ENCODE data around the gene KANSL3. TPM values are rescaled to one million over a fixed set of nuclear protein-coding genes. Genes with fewer than 3 reads are reported as not detected.

The KANSL3 gene
- total RNA-seq, 2 donors from 2014 or later: 34.0 to 36.1 TPM

GRCh38 chr2:96550787-96551604 is 87.1 kb downstream of the KANSL3 start:
- intact Hi-C loops (cut with DNase I): no loop called here

DNA sequence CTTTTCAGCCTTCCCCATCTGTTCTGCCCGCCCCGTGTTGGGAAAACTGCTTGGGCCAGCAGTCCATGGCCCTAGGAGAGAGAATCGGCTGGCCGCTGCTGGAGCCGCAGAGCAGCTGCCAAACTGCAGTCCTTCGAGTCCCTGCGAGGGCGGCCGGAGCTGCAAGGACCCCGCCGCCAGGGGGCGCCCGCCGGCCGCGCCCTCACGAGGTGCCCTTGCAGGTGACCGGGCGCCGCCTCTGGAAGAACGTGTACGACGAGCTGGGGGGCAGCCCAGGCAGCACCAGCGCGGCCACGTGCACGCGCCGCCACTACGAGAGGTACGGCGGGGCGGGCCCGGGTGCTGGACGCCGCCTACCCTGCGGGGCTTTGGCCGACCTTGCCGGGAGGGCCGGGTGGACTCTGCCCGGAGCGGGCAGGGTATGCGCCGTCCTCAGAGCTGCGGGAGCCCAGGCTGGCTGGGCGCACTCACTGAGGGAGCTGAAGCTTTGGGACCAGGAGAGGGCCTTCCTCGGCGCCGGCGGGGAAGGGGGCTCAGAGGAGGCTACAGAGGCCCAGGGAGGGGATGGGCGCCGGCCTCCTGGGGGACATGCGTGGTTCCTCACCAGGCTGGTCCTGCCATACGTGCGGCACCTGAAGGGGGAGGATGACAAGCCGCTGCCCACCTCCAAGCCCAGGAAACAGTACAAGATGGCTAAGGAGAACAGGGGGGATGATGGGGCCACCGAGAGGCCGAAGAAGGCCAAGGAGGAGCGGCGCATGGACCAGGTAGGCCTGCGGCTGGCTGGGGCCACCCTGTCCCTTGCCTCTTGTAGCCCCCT is 87.9 kb downstream of the KANSL3 start:
- DNase-seq (ENCODE audit: low spot score): peak; percentile 80
- intact Hi-C loops (cut with DNase I): no loop called here

More at GRCh38 chr2:96550787-96551604, 87.1 kb downstream of the KANSL3 start:
- DNase-seq (ENCODE audit: low spot score): peak; percentile 62

GRCh38 chr2:96549466-96549785 is 88.7 kb downstream of the KANSL3 start:
- intact Hi-C loops (cut with DNase I): no loop called here
- peak; percentile 66 for DNase-seq (ENCODE audit: low spot score)

- DNase-seq (ENCODE audit: low spot score): peak; percentile 53
- intact Hi-C loops (cut with DNase I): no loop called here
These were observed 89.3 kb downstream of the KANSL3 start for GRCh38 chr2:96548558-96549465.

DNA sequence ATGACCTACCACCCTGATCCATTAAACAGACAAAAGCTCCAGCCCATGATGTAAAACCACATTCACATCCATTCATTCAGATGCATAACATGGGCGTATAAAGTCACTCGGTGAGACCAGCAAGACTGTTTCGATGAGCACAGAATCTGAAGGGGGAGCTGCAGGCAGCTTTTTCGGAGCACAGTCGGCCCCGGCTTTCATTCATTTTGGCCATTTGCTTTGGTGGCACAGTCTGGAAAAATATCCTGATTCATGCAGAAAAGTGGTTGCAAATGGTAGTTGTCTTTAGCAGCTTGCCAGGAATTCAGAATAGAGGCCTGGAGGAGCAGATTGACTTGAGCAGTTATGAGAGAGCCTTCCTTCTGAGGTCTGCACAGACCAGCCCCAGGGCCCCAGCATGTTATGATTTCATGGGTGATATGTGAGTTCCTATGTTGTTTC is 90.4 kb downstream of the KANSL3 start:
- DNase-seq (ENCODE audit: low spot score): no peak
- intact Hi-C loops (cut with DNase I): no loop called here

- no peak for DNase-seq (ENCODE audit: low spot score)
- intact Hi-C loops (cut with DNase I): no loop called here
These were observed 90.9 kb downstream of the KANSL3 start for GRCh38 chr2:96547203-96547641.

- intact Hi-C loops (cut with DNase I): no loop called here
- peak; percentile 70 for DNase-seq (ENCODE audit: low spot score)
These were observed 91.3 kb downstream of the KANSL3 start for GRCh38 chr2:96546797-96547196.

GRCh38 chr2:96546321-96546720 is 91.8 kb downstream of the KANSL3 start:
- DNase-seq (ENCODE audit: low spot score): no peak
- intact Hi-C loops (cut with DNase I): no loop called here

Other genes starting within 250 kb of the KANSL3 start
- under 1 TPM in 1 of 2 donors, not detected in 1; 0.14 TPM for gene NEURL3, start 133.0 kb downstream of the KANSL3 start, total RNA-seq
- 100 to 1,000 TPM in 1 of 2 donors, 10 to 100 TPM in 1; 67.4 to 179 TPM for gene ARID5A, start 101.6 kb downstream of the KANSL3 start, total RNA-seq
- gene FER1L5, start 4.5 kb upstream of the KANSL3 start, total RNA-seq: under 1 TPM in 1 of 2 donors, not detected in 1; 0.05 TPM
- gene LMAN2L, start 101.8 kb upstream of the KANSL3 start, total RNA-seq: 10 to 100 TPM in 1 of 2 donors, 1 to 10 TPM in 1; 9.0 to 14.5 TPM
- 1 to 10 TPM; 3.4 to 4.0 TPM for gene CNNM4, start 122.6 kb upstream of the KANSL3 start, total RNA-seq
- 1 to 10 TPM; 6.2 to 8.0 TPM for gene CNNM3, start 178.0 kb upstream of the KANSL3 start, total RNA-seq
- 1 to 10 TPM; 2.9 to 4.3 TPM for gene ANKRD23, start 205.7 kb upstream of the KANSL3 start, total RNA-seq
- gene ANKRD39, start 219.7 kb upstream of the KANSL3 start, total RNA-seq: 10 to 100 TPM; 12.1 to 12.4 TPM
- gene SEMA4C, start 231.8 kb upstream of the KANSL3 start, total RNA-seq: 10 to 100 TPM; 35.0 to 41.6 TPM